ENCODE measurements around the gene GYPA. TPM values are rescaled to one million over a fixed set of nuclear protein-coding genes. Genes with fewer than 3 reads are reported as not detected.
A peak's percentile ranks its signal among the peaks of the same experiment; 100 is the strongest.
"Not testable (repeated sequence)": the region's sequence is repeated elsewhere in the genome, so short reads cannot be mapped to it uniquely, and the experiment has no call there.

The GYPA gene
- not detected for total RNA-seq

- H3K9me3 Mint-ChIP-seq; POLR2A ChIA-PET; intact Hi-C loops (cut with micrococcal nuclease); H3K4me1 Mint-ChIP-seq (ENCODE audit: low read depth); DNase-seq; H3K4me3 Mint-ChIP-seq; H3K27ac Mint-ChIP-seq; H3K36me3 Mint-ChIP-seq; CTCF ChIA-PET; H3K27me3 Mint-ChIP-seq: not testable (repeated sequence)
These were observed at the start of gene GYPA for GRCh38 chr4:144140594-144141295. Gene GYPA (minus strand): TSS chr4:144140718. CDS start chr4:144140635, 83 bp downstream.

- Mint-ChIP-seq H3K27me3 (peaks cover 12% of the 10 kb centered on the region), H3K36me3 (no peaks in the 10 kb centered on the region), H3K9me3 (no peaks in the 10 kb centered on the region), H3K4me3 (no peak overlapping the region), H3K4me1 (ENCODE audit: low read depth) (no peaks in the 10 kb centered on the region), H3K27ac (no peak overlapping the region)
- intact Hi-C loops (cut with micrococcal nuclease), result no loop called here
- ChIA-PET CTCF (no interaction called here), POLR2A (no interaction called here)
- DNase-seq, result no peak
These were observed 49.5 kb upstream of the GYPA start for GRCh38 chr4:144190009-144190408.

GRCh38 chr4:144189121-144189520 is 48.6 kb upstream of the GYPA start:
- ChIA-PET CTCF (no interaction called here), POLR2A (no interaction called here)
- no peak for DNase-seq
- Mint-ChIP-seq H3K27ac (no peak overlapping the region), H3K4me3 (no peak overlapping the region), H3K4me1 (ENCODE audit: low read depth) (no peaks in the 10 kb centered on the region), H3K27me3 (peaks cover 12% of the 10 kb centered on the region), H3K9me3 (no peaks in the 10 kb centered on the region), H3K36me3 (no peaks in the 10 kb centered on the region)
- intact Hi-C loops (cut with micrococcal nuclease), result no loop called here

GRCh38 chr4:144185086-144185485 is 44.6 kb upstream of the GYPA start:
- Mint-ChIP-seq H3K9me3 (no peaks in the 10 kb centered on the region), H3K27me3 (peaks cover 11% of the 10 kb centered on the region), H3K27ac (no peak overlapping the region), H3K4me1 (ENCODE audit: low read depth) (no peaks in the 10 kb centered on the region), H3K36me3 (no peaks in the 10 kb centered on the region), H3K4me3 (no peak overlapping the region)
- POLR2A ChIA-PET, result no interaction called here
- no peak for DNase-seq
- CTCF ChIA-PET, result no interaction called here
- intact Hi-C loops (cut with micrococcal nuclease), result no loop called here

GRCh38 chr4:144183165-144183564 is 42.6 kb upstream of the GYPA start:
- H3K36me3 Mint-ChIP-seq, result no peaks in the 10 kb centered on the region
- H3K9me3 Mint-ChIP-seq, result no peaks in the 10 kb centered on the region
- peaks cover 11% of the 10 kb centered on the region for H3K27me3 Mint-ChIP-seq
- ChIA-PET POLR2A (no interaction called here), CTCF (no interaction called here)
- H3K27ac Mint-ChIP-seq, result no peak overlapping the region
- no peak overlapping the region for H3K4me3 Mint-ChIP-seq
- no peak for DNase-seq
- intact Hi-C loops (cut with micrococcal nuclease), result no loop called here
- H3K4me1 Mint-ChIP-seq (ENCODE audit: low read depth), result peaks cover 6% of the 10 kb centered on the region

- Mint-ChIP-seq H3K4me3 (no peak overlapping the region), H3K4me1 (ENCODE audit: low read depth) (peaks cover 6% of the 10 kb centered on the region), H3K27me3 (peaks cover 11% of the 10 kb centered on the region), H3K36me3 (no peaks in the 10 kb centered on the region), H3K27ac (no peak overlapping the region), H3K9me3 (no peaks in the 10 kb centered on the region)
- ChIA-PET POLR2A (no interaction called here), CTCF (interaction anchor here (1.0 kb wide), 1 partner anchor 879 kb away, joined by 3 read pairs; no protein-coding TSS in a partner anchor)
- intact Hi-C loops (cut with micrococcal nuclease), result no loop called here
- no peak for DNase-seq
These were observed 40.9 kb upstream of the GYPA start for GRCh38 chr4:144181391-144181790.

GRCh38 chr4:144179152-144179739 is 38.7 kb upstream of the GYPA start:
- Mint-ChIP-seq H3K4me1 (ENCODE audit: low read depth) (peaks cover 18% of the 10 kb centered on the region), H3K4me3 (no peak overlapping the region), H3K27me3 (peaks cover 6% of the 10 kb centered on the region), H3K27ac (no peak overlapping the region), H3K36me3 (no peaks in the 10 kb centered on the region), H3K9me3 (no peaks in the 10 kb centered on the region)
- POLR2A ChIA-PET, result no interaction called here
- intact Hi-C loops (cut with micrococcal nuclease), result loop anchor here (1.0 to 10.0 kb wide), 5 partner anchors 176 to 1430 kb away; partner anchors contain the start of genes OTUD4 and SMAD1
- CTCF ChIA-PET, result no interaction called here
- DNase-seq, result no peak

GRCh38 chr4:144178414-144178813 is 37.9 kb upstream of the GYPA start:
- Mint-ChIP-seq H3K4me1 (ENCODE audit: low read depth) (peaks cover 18% of the 10 kb centered on the region), H3K36me3 (no peaks in the 10 kb centered on the region), H3K4me3 (no peak overlapping the region), H3K27me3 (peaks cover 2% of the 10 kb centered on the region), H3K9me3 (no peaks in the 10 kb centered on the region), H3K27ac (no peak overlapping the region)
- intact Hi-C loops (cut with micrococcal nuclease), result loop anchor here (2.0 to 10.0 kb wide), 4 partner anchors 176 to 1306 kb away; partner anchors contain the start of genes OTUD4 and SMAD1
- POLR2A ChIA-PET, result no interaction called here
- DNase-seq, result no peak
- CTCF ChIA-PET, result interaction anchor here (1.2 kb wide), 1 partner anchor 884 kb away, joined by 3 read pairs; no protein-coding TSS in a partner anchor

GRCh38 chr4:144176476-144176875 is 36.0 kb upstream of the GYPA start:
- ChIA-PET CTCF (interaction anchor here (1.5 kb wide), 1 partner anchor 885 kb away, joined by 7 read pairs; no protein-coding TSS in a partner anchor), POLR2A (no interaction called here)
- DNase-seq, result no peak
- intact Hi-C loops (cut with micrococcal nuclease), result loop anchor here (5.0 to 10.0 kb wide), 3 partner anchors 178 to 1308 kb away; partner anchors contain the start of genes OTUD4 and SMAD1
- H3K4me1 Mint-ChIP-seq (ENCODE audit: low read depth), result peaks cover 18% of the 10 kb centered on the region
- no peaks in the 10 kb centered on the region for H3K9me3 Mint-ChIP-seq
- no peak overlapping the region for H3K4me3 Mint-ChIP-seq
- H3K27ac Mint-ChIP-seq, result no peak overlapping the region
- H3K36me3 Mint-ChIP-seq, result no peaks in the 10 kb centered on the region
- H3K27me3 Mint-ChIP-seq, result no peaks in the 10 kb centered on the region

GRCh38 chr4:144174401-144175067 is 34.0 kb upstream of the GYPA start:
- no peak overlapping the region for H3K4me3 Mint-ChIP-seq
- no peaks in the 10 kb centered on the region for H3K9me3 Mint-ChIP-seq
- peak; percentile 40 for DNase-seq
- ChIA-PET POLR2A (no interaction called here), CTCF (interaction anchor here (0.6 to 1.5 kb wide), 4 partner anchors 582 to 1431 kb away, joined by 3 to 9 read pairs (median 5); no protein-coding TSS in a partner anchor)
- peak overlapping the region; percentile 70 for H3K27ac Mint-ChIP-seq
- peaks cover 3% of the 10 kb centered on the region for H3K27me3 Mint-ChIP-seq
- peaks cover 18% of the 10 kb centered on the region for H3K4me1 Mint-ChIP-seq (ENCODE audit: low read depth)
- intact Hi-C loops (cut with micrococcal nuclease), result loop anchor here (1.0 to 10.0 kb wide), 11 partner anchors 180 to 1444 kb away; partner anchors contain the start of genes ABCE1, ANAPC10, MMAA and OTUD4
- H3K36me3 Mint-ChIP-seq, result no peaks in the 10 kb centered on the region

- no peak overlapping the region for H3K27ac Mint-ChIP-seq
- peaks cover 12% of the 10 kb centered on the region for H3K4me1 Mint-ChIP-seq (ENCODE audit: low read depth)
- ChIA-PET CTCF (interaction anchor here (1.1 kb wide), 1 partner anchor 890 kb away, joined by 3 read pairs; no protein-coding TSS in a partner anchor), POLR2A (no interaction called here)
- intact Hi-C loops (cut with micrococcal nuclease), result loop anchor here (5.0 to 10.0 kb wide), 3 partner anchors 183 to 1313 kb away; partner anchors contain the start of gene SMAD1
- no peak for DNase-seq
- peaks cover 12% of the 10 kb centered on the region for H3K27me3 Mint-ChIP-seq
- H3K9me3 Mint-ChIP-seq, result no peaks in the 10 kb centered on the region
- H3K36me3 Mint-ChIP-seq, result no peaks in the 10 kb centered on the region
- no peak overlapping the region for H3K4me3 Mint-ChIP-seq
These were observed 31.2 kb upstream of the GYPA start for GRCh38 chr4:144171697-144172096.

- Mint-ChIP-seq H3K9me3 (no peaks in the 10 kb centered on the region), H3K27ac (no peak overlapping the region), H3K4me1 (ENCODE audit: low read depth) (no peaks in the 10 kb centered on the region), H3K27me3 (peaks cover 15% of the 10 kb centered on the region), H3K4me3 (no peak overlapping the region), H3K36me3 (no peaks in the 10 kb centered on the region)
- no peak for DNase-seq
- intact Hi-C loops (cut with micrococcal nuclease), result no loop called here
- ChIA-PET POLR2A (no interaction called here), CTCF (no interaction called here)
These were observed 28.7 kb upstream of the GYPA start for GRCh38 chr4:144169211-144169610.
